GM15510 (cell line): Measurements from ENCODE around the gene TMEM138.

Experiments
- POLR2A ChIP-seq: IDR thresholded peaks from 3 replicates; pipeline ENCODE4 v1.6.1; 2011; ENCODE audit warnings: borderline replicate concordance; ENCODE audit not compliant: insufficient read length; ENCODE audit errors: extremely low read depth

Gene TMEM138

GRCh38 chr11:61350803-61351202 is 11.4 kb upstream of the TMEM138 start:
- no peak for TF ChIP-seq POLR2A

GRCh38 chr11:61352038-61352437 is 10.1 kb upstream of the TMEM138 start:
- no peak for TF ChIP-seq POLR2A

GRCh38 chr11:61353131-61354067 is 8.8 kb upstream of the TMEM138 start:
- no peak for TF ChIP-seq POLR2A

GRCh38 chr11:61354208-61354607 is 8.0 kb upstream of the TMEM138 start:
- TF ChIP-seq POLR2A, result no peak

GRCh38 chr11:61356706-61357105 is 5.5 kb upstream of the TMEM138 start:
- no peak for TF ChIP-seq POLR2A

GRCh38 chr11:61357233-61357893 is 4.8 kb upstream of the TMEM138 start:
- peak; percentile 20 for TF ChIP-seq POLR2A

- TF ChIP-seq POLR2A, result no peak
Measured at GRCh38 chr11:61357894-61358239, 4.3 kb upstream of the TMEM138 start.

GRCh38 chr11:61358566-61358965 is 3.6 kb upstream of the TMEM138 start:
- TF ChIP-seq POLR2A, result no peak

GRCh38 chr11:61359516-61359915 is 2.7 kb upstream of the TMEM138 start:
- TF ChIP-seq POLR2A, result no peak

GRCh38 chr11:61361237-61361740 is 885 bp upstream of the TMEM138 start:
- TF ChIP-seq POLR2A, result no peak

- no peak for TF ChIP-seq POLR2A
Measured at GRCh38 chr11:61362542-61362875, 335 bp downstream of the TMEM138 start.

GRCh38 chr11:61364012-61364675 is 2.0 kb downstream of the TMEM138 start:
- TF ChIP-seq POLR2A, result no peak

GRCh38 chr11:61367406-61367805 is 5.2 kb downstream of the TMEM138 start:
- TF ChIP-seq POLR2A, result no peak

GRCh38 chr11:61368646-61369045 is 6.5 kb downstream of the TMEM138 start:
- no peak for TF ChIP-seq POLR2A
